Tibial nerve (tissue), 4 donors: ENCODE measurements around the gene E2F2. TPM values are rescaled to one million over a fixed set of nuclear protein-coding genes. Genes with fewer than 3 reads are reported as not detected.

Source experiments
- DNase-seq, 2 donors: peaks; one replicate each; pipeline ENCODE4 v3.0.0-alpha.2; 2019; ENCODE audit warnings: low spot score in 2 of 2
- H3K27ac ChIP-seq, 4 donors: fragments of 200-600 bp; sonication (generic) in 3 of 4; one replicate each; pipeline ENCODE4 v1.5.1; 2017 to 2019; ENCODE audit warnings: mild to moderate bottlenecking in 1 of 4
- H3K27me3 ChIP-seq, 2 donors: fragments of 200-600 bp; sonication (generic) in 1 of 2; one replicate each; pipeline versions ENCODE4 v1.5.1 to v1.6.0; 2017 to 2019
- H3K36me3 ChIP-seq, 3 donors: fragments of 200-600 bp; sonication (generic); one replicate each; pipeline ENCODE4 v1.5.1; 2018 to 2019
- H3K4me1 ChIP-seq, 4 donors: fragments of 200-600 bp; sonication (generic) in 3 of 4; one replicate each; pipeline ENCODE4 v1.5.1; 2017 to 2019
- H3K4me3 ChIP-seq, 4 donors: fragments of 200-600 bp; sonication (generic) in 3 of 4; one replicate each; pipeline ENCODE4 v1.5.1; 2017 to 2019; ENCODE audit warnings: mild to moderate bottlenecking in 1 of 4, moderate library complexity in 1 of 4
- H3K9me3 ChIP-seq, 4 donors: fragments of 200-600 bp; sonication (generic) in 3 of 4; one replicate each; pipeline ENCODE4 v1.5.1; 2017 to 2019
- CTCF ChIP-seq, 5 experiments: fragments of 200-600 bp in 3 of 5; fragments of 450-650 bp in 2 of 5; sonication (generic) in 3 of 5; IDR thresholded peaks; one replicate each; pipeline ENCODE4 v1.5.1; 2016 to 2019; ENCODE audit warnings: antibody characterized with exemption in 5 of 5, mild to moderate bottlenecking in 3 of 5, moderate library complexity in 2 of 5
- EP300 ChIP-seq, 2 donors: sonication (generic); formaldehyde crosslinking; IDR thresholded peaks; one replicate each; pipeline ENCODE4 v1.6.1; 2017; ENCODE audit warnings: antibody characterized with exemption in 2 of 2, mild to moderate bottlenecking in 1 of 2
- POLR2A ChIP-seq, 2 donors: fragments of 450-650 bp; IDR thresholded peaks; one replicate each; pipeline ENCODE4 v1.6.1; 2017; ENCODE audit warnings: antibody characterized with exemption in 2 of 2, mild to moderate bottlenecking in 2 of 2, moderate library complexity in 2 of 2
- WGBS, 2 donors: methylation state at CpG; one replicate each; pipeline ENCODE4 v1.1.5; 2018; 5-methylcytosine and 5-hydroxymethylcytosine counted together
- total RNA-seq, 4 donors: library from RNA; depleted of rRNA; stranded (reverse); fragments of >200 nt; gene quantifications; one replicate each; pipeline ENCODE4 v1.1.0, GENCODE V29; 2016

E2F2 gene
- total RNA-seq, 4 donors from 2014 or later = 0.20 to 0.30 (median 0.21) TPM; not detected in 1

DNA sequence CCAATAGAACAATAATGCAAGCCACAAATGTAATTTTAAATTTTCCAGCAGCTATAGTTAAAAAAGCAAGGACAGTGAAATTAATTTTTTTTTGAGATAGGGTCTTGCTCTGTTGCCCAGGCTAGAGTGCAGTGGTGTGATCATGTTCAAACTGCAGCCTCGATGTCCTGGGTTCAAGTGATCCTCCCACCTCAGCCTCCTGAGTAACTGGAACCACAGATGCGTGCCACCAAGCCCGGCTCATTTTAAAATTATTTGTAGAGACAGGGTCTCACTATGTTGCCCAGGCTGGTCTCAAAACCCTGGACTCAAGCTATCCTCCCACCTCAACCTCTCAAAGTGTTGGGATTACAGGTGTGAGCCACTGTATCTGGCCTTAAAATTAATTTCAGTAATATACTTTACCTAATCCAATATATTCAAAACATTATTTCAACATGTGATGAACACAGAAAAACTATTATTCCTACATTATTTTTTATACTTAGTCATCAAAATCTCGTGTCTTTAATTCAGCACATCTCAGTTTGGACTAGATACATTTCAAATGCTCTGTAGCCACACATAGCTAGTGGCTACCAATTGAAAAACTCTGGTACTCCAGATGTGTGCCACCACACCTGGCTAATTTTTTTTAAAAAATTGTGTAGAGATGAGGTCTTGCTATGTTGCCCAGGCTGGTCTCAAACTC, 39.1 kb upstream of the E2F2 start:
- peaks cover 0 to 50% (median 14%) of the 10 kb centered on the region in 4 donors for H3K4me1 ChIP-seq
- H3K4me3 ChIP-seq = no peak overlapping the region
- no peaks in the 10 kb centered on the region for H3K36me3 ChIP-seq
- peak overlapping the region in 2 of 4 donors; percentile 96 to 97 for H3K27ac ChIP-seq
- no peaks in the 10 kb centered on the region for H3K9me3 ChIP-seq
- 86 to 91% methylated on average over 4 of the region's 4 CpGs for WGBS, 2 donors
- DNase-seq = no peak
- TF ChIP-seq EP300 (IDR thresholded peaks at IDR 0.05) (no peak), POLR2A (IDR thresholded peaks at IDR 0.05) (no peak), CTCF (IDR thresholded peaks at IDR 0.05) (no peak)
- H3K27me3 ChIP-seq = no peaks in the 10 kb centered on the region

GRCh38 chr1:23568608-23569383, 37.8 kb upstream of the E2F2 start:
- no peak for TF ChIP-seq POLR2A (IDR thresholded peaks at IDR 0.05)
- TF ChIP-seq EP300 (IDR thresholded peaks at IDR 0.05) = peak in 1 of 2 donors; percentile 18
- TF ChIP-seq CTCF (IDR thresholded peaks at IDR 0.05) = peak in 1 of 5 experiments; percentile 3
- H3K36me3 ChIP-seq = no peaks in the 10 kb centered on the region
- H3K27me3 ChIP-seq = no peaks in the 10 kb centered on the region
- H3K9me3 ChIP-seq = no peaks in the 10 kb centered on the region
- no peak for DNase-seq
- H3K4me3 ChIP-seq = peak overlapping the region; percentile 32 to 65 (median 52)
- WGBS, 2 donors = 12 to 18% methylated on average over 16 of the region's 16 CpGs
- H3K27ac ChIP-seq = peak overlapping the region; percentile 91 to 97 (median 94)
- H3K4me1 ChIP-seq = peaks cover 0 to 63% (median 26%) of the 10 kb centered on the region in 4 donors

DNA sequence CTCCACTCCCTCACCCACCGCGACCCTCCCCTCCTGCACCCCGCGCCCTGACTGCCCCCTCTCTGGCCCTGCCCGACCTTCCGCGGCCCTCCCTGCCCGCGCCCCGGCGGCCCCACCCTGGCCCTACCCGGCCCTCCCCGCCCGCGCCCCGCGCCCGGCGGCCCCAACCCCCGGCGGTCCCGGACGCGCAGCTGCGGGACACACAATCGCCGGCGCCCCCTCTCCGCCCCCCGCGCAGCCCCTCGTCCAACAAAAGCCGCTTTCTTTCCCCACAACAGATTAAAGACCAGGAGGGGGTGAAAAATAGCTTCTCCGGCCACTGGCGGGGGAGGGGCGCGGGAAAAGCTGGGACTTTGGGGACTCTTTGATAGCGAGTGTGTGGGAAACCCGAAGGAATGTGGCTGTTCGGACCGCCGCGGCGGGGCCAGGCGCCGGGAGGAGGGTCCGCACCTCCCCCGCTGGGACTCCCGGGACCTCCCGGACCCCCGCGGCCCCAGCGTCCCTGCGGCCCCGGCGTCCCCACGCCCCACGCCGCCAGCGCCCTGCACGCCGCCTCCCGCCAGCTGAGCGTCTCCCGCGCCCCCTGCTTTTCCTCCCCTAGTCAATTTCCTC, 37.1 kb upstream of the E2F2 start:
- DNase-seq = peak in 1 of 2 donors; percentile 38
- H3K27ac ChIP-seq = peak overlapping the region; percentile 91 to 97 (median 94)
- H3K27me3 ChIP-seq = no peaks in the 10 kb centered on the region
- peak overlapping the region; percentile 32 to 65 (median 52) for H3K4me3 ChIP-seq
- peaks cover 0 to 69% (median 33%) of the 10 kb centered on the region in 4 donors for H3K4me1 ChIP-seq
- H3K36me3 ChIP-seq = no peaks in the 10 kb centered on the region
- H3K9me3 ChIP-seq = no peaks in the 10 kb centered on the region
- TF ChIP-seq CTCF (IDR thresholded peaks at IDR 0.05) (peak in 2 of 5 experiments; percentile 10 to 12), POLR2A (IDR thresholded peaks at IDR 0.05) (no peak), EP300 (IDR thresholded peaks at IDR 0.05) (peak in 1 of 2 donors; percentile 55)
- 1% methylated on average over 44 to 47 of the region's 66 CpGs for WGBS, 2 donors

- Histone ChIP-seq H3K36me3 (no peaks in the 10 kb centered on the region), H3K27ac (peak overlapping the region; percentile 91 to 97 (median 94)), H3K9me3 (no peaks in the 10 kb centered on the region), H3K27me3 (no peaks in the 10 kb centered on the region), H3K4me3 (peak overlapping the region; percentile 32 to 65 (median 52)), H3K4me1 (peaks cover 0 to 69% (median 37%) of the 10 kb centered on the region in 4 donors)
- WGBS, 2 donors = 57 to 69% methylated on average over 12 to 15 of the region's 15 CpGs
- TF ChIP-seq POLR2A (IDR thresholded peaks at IDR 0.05) (no peak), EP300 (IDR thresholded peaks at IDR 0.05) (no peak), CTCF (IDR thresholded peaks at IDR 0.05) (no peak)
- DNase-seq = no peak
Measured at GRCh38 chr1:23567629-23567995, 36.6 kb upstream of the E2F2 start.
